GM21526 (cell line): ENCODE measurements around the gene ANXA8.
"Not testable (repeated sequence)": the region's sequence is repeated elsewhere in the genome, so short reads cannot be mapped to it uniquely, and the experiment has no call there.

Source experiments
- ATAC-seq: cut with Tn5 transposase; IDR thresholded peaks from one replicate; pipeline ENCODE4 v1.9.1; 2021; ENCODE audit warnings: moderate library complexity; ENCODE audit not compliant: unreplicated experiment, low FRiP score

Gene ANXA8, protein sequence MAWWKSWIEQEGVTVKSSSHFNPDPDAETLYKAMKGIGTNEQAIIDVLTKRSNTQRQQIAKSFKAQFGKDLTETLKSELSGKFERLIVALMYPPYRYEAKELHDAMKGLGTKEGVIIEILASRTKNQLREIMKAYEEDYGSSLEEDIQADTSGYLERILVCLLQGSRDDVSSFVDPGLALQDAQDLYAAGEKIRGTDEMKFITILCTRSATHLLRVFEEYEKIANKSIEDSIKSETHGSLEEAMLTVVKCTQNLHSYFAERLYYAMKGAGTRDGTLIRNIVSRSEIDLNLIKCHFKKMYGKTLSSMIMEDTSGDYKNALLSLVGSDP

DNA sequence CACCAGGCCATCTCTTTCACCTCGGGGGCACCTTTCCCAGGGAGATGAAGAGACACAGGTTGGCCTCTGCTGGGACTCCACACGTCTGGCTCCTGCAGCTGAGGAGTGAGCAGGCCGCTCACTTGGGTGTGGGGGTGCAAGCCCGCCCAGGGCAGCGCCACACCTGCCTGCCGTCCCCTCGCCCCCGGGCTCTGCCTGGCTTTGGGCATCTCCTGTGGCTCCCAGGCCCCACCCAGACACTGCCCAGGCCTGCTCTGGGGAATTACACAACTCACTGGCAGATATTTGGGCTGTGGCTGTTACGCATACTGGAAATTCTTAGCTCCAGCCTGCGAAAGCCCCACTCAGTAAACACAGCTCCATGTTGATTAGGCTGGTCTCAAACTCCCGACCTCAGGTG lies at the start of gene ANXA8:
Gene ANXA8, minus strand, starts transcription at position 193 of the 400 bp plus-strand sequence. Its CDS starts 182 bp downstream, at position 11.
- not testable (repeated sequence) for ATAC-seq

DNA sequence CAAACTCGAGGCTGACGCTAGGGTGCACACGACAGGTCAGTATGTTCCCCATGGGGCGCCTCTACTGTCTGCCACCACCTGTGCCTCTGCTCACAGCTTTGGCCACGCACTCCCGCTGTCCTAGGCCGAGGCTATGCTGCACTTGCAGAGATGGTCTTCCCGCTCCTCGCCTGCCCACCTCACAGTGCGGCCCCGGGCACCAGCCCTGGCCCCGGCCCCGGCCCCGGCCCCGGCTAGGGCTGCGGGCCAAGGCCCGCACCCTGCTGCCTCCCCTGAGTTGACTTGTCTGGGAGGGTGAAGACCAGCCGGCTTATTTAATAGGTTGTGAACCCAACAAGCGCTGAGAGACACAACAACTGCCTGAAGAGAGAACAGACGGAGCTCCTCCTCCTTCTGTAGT lies 39.6 kb upstream of the ANXA8 start, which contains the start of gene AGAP9:
Gene AGAP9, minus strand, starts transcription at position 164 of the 400 bp plus-strand sequence. Its CDS starts 112 bp downstream, at position 52.
- ATAC-seq = not testable (repeated sequence)

DNA sequence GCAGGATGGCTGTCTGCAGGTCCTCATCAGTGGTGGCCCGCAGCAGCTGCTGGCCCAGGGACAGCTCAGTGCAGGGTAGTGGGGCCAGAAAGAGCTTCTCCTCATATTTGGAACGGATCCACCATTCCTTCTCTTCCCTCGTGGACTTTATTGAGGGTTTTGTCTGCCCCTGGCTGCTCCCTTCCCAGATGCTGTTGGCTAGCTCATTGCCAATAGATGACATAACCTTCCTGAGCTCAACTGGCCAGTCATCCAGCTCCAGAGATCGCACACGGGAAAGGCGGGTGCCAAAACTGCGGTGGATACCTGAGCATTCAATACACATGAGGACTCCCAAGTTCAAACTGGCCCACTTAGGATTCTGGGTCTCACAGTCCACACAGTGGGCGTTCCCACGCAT lies 18.4 kb upstream of the ANXA8 start:
- ATAC-seq = not testable (repeated sequence)

DNA sequence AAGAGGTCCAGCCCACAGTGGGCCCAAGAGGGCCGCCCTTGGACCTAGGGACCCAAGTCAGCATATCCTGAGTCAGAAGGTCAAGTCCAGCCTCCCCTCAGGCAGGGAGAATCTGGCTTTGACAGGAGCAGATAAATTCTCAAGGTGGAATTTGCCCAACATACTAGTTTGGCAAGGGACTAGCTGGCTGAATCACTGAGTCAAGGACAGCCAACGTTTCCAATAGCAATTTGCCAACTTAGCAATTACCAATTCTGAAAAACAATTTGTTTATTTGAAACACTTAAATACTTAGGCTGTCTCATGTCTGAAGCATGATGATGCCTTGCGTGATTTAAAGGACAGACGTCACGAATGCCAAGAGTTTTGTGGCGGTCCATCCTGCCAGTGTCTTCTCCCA lies 10.3 kb upstream of the ANXA8 start:
- not testable (repeated sequence) for ATAC-seq

DNA sequence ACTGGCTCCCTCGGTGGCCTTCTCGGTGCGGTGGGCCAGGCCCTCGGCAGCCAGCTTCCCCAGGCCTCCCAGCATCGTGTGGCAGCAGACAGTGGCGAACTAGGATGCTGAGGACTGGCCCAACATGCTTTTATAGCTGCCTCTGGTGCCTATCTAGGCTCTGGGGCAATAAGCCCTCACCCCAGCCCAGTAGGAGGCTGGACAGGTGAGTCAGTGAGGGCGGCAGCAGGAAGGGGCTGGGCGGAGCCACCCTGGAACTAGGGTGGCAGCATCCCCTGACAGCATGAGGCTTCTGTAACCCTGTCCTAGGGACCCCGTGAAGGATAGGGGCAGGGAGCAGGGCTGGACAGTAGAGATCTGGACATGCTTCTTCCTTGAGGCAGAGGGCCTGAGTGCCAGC lies 7.7 kb upstream of the ANXA8 start, which contains the start of gene FAM25G:
Gene FAM25G, minus strand, starts transcription at position 101 of the 400 bp plus-strand sequence. Its CDS starts 26 bp downstream, at position 75.
- not testable (repeated sequence) for ATAC-seq

DNA sequence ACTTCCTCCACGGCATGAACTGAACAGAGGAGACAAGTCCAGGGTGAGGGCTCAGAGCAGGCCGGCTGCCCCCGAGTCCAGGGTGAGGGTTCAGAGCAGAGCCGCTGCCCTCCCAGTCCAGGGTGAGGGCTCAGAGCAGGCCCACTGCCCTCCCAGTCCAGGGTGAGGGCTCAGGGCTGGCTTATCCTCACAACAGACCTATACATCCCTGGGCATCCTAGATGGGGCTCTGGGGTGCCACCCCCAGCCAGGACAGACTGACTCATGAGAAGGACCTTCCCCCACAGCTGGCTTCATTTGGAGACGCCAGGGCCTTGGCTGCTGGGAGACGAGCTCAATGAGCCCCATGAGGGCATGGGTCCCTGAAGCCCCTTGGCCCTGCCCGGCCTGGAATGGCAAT lies 5.7 kb upstream of the ANXA8 start:
- ATAC-seq = not testable (repeated sequence)

DNA sequence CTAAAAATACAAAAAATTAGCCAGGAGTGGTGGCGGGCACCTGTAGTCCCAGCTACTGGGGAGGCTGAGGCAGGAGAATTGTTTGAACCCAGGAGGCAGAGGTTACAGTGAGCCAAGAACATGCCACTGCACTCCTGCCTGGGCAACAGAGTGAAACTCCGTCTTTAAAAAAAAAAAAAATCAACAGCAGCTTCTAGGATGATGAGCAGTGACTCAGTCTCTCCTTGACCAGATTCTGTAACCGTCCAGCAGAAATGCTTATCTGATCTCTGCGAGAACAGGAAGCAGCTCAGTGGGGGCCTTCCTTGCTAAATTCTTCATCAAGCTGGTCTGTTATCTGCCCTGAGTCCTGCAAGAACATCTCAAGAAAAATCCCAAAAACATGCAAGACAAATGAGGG lies 2.0 kb upstream of the ANXA8 start:
- not testable (repeated sequence) for ATAC-seq

DNA sequence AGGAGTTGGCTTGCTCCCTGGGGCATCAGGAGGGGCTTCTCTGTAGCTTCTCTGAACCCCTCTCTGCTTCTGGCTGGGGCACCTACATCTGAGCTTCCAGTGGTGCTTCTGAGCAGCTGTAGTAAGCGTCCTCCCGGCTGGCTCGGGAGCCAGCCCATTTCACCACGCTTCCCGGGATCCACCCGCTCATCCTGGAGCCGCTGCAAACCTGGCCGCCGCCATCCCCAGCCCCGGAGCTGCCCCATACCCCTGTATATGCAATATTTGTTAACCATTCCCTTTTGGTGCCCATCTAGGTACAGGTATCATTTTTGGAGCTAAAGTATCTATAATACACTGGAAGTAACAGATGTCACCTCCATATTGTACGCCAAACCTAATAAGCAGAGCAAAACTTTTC lies 871 bp upstream of the ANXA8 start:
- ATAC-seq = not testable (repeated sequence)

DNA sequence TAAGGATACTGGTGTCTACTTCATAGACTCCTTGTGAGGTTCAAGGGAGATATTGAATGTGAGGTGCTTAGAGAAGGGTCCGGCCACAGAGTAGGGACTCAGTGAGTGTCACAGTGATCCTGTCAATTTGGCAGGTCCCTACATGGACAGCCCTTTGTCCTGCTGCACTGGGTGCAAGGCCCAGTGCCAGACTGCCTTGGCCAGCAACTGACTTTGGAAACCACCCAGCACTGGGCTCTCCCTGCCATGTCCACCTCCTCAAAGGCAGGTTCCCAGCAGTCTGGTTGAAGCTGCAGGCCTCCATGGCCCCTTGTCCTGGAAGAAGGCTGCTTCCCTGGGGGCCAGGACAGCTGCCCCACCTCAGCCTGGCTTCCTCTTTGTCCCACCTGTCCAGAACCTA lies 1.5 kb downstream of the ANXA8 start:
- ATAC-seq = not testable (repeated sequence)

DNA sequence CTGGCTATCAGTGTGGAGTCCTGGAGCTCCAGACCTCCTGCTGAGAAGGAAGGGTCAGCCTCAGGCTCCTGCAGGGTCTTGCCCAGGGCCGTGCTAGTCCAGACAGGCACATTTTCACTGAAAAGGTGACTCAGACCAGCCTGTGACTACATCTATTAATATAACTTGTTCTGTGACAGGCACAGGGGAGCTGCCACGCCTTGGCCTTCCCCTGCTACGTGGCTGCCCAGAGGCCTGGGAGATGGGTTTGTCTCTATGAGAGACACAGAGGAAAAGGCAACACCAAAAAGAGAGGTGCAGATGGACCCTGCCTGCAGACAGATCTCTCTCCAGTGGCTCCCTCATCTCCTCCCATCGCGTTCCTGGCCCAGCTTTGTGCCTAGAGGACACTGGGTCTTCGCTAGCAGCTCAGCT lies 2.1 kb downstream of the ANXA8 start:
- not testable (repeated sequence) for ATAC-seq

DNA sequence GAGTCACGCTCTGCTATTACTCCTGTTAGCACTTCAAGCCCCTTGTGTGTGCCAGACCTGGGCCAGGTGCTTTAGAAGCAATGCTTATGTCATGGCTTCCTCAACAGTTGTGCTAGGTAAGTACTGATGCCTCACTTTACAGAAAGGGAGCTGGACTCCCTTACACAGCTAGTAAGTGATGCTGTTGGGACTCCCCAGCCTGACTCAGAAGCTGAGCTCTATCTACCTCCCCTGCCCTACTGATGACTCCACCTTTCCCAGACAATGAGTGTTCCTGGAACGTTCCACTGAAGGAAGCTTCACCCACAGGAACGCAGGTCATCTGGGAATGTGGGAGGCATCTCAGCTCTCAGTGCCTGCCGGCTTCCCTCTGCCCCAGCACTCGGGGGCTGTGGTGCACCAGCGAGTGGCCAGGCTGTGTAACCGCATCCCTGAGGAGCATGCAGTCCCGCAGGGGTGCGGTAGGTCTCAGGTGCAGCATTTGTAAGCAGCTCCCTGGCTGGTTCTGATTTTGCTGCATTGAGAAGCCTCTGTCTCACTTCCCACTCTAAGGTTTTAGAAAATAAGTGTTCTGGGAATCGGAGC lies 2.6 kb downstream of the ANXA8 start:
- ATAC-seq = not testable (repeated sequence)

DNA sequence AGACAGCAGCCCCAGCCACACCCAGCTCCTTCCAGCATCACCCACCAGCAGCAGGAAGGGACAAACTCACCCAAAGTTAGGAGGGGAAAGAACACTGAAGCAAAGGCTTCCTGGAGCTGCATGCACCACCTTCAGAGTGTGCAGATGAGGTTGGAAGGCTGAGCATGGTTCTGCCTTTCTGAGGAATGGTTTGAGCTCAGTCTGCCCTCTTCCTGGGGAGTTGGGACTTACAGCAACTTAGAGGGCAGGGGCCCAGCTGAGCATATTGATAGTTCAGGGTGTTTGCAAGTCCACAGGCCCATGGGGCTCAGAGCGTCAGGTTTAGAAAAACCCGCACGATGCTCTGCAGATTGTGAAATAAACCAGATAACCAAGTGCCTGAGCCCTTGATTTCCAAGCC lies 3.8 kb downstream of the ANXA8 start:
- not testable (repeated sequence) for ATAC-seq

DNA sequence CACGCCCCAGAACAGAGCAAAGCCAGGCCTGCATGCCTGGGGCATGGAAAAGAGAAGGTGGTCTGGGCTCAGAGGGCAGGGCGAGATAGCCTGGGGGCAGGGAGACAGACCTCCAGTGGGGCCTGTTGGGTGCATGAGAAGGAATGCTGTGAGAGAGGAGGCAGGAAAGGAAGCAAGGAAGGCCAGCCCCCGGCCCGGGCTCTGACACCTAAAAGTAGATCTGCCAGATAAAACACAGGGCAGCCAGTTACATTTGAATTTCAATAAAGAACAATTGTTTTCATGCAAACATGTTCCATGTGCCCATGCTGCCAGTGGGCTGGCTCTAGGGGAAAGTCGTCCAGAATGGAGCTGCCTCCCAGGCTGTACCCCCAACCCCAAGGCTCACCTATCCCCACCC lies 5.8 kb downstream of the ANXA8 start:
- not testable (repeated sequence) for ATAC-seq

DNA sequence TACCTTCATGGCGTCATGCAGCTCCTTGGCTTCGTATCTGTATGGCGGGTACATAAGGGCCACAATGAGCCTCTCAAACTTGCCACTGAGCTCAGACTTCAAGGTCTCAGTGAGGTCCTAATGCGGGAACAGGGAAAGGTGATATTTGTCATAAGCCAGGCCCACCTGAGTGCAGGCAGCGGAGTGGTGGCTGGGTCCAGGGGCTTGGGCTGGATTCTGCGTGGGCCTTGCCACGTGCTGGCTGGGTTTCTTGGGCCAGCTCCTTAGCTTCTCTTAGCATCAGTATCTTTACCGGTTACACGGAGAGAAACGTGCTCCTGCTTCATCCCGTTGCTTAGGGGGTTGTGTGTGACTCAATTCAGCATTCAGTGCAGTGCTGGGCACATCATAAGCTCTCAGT lies 6.8 kb downstream of the ANXA8 start:
- not testable (repeated sequence) for ATAC-seq

DNA sequence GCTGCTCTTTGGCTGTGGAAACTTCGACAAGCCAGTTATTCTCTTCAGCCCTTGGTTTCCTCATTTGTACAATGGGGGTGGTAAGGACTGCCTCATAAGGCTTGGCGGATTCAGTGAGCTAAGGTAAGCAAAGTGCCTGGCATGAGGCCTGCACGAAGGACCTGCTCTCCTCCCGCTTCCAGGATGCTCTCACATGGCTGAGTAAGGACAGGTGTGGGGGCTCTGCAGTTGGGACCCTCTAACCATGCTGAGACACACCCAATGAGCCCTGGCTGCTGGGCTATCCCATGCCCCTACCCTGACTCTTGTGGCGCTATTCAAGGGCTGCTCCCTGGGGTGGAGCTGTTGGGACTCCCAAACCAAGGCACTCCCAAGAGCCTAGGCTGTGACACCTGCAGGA lies 8.8 kb downstream of the ANXA8 start:
- ATAC-seq = not testable (repeated sequence)

DNA sequence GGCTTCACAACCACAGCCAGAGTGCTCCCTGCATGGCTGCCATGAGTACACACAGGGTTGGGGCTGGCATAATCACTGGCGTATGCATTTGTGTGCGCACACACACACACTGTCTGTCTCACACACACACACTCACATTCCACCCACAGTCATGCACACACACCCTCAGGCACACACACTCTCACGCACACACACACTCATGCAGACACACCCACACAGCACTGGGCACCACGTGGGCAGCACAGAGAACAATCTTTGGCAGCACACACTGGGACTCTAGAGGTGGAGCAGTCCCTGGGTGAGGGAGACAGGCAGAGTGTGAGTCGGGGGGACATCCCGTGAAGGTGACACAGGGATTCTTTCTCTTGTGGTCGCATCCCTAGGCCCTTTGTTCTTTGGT lies 10.4 kb downstream of the ANXA8 start:
- not testable (repeated sequence) for ATAC-seq

DNA sequence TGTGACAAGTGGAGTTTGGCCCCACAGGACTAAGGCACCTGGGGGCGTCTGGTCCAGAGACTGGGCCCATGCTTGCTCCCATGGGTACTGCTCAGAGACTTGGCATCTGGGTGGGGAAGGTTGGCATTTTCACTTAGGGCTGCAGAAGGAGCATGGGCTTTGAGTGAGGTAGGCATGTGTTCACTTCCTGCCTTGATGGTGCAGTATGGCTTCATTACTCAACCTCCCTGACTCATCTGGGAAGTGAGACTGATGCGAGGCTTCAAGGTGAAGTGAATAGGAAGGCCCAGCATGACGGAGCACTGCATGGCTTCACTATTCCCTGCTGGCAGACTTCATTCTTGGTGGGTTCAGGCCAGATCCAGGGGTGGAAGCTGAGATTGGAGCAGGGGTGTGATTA lies 11.3 kb downstream of the ANXA8 start:
- ATAC-seq = peak; percentile 46

DNA sequence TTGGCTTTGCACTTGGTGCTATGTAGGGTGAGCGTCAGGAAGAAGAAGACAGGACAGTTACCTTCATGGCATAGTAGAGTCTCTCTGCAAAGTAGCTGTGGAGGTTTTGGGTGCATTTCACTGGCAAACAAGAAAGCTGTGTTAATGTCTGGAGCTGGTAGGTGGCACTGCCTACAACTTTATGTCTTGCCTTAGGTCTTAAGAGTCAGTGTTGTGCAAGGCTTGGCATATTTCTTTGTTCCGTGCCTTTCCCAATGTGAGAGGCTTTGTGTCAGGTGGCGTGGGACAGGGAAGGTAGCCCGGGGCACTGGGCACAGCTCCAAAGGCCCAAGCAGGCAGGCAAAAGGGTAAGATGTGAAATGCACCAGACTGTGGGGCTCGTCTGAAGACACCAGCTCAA lies 11.8 kb downstream of the ANXA8 start:
- ATAC-seq = not testable (repeated sequence)

DNA sequence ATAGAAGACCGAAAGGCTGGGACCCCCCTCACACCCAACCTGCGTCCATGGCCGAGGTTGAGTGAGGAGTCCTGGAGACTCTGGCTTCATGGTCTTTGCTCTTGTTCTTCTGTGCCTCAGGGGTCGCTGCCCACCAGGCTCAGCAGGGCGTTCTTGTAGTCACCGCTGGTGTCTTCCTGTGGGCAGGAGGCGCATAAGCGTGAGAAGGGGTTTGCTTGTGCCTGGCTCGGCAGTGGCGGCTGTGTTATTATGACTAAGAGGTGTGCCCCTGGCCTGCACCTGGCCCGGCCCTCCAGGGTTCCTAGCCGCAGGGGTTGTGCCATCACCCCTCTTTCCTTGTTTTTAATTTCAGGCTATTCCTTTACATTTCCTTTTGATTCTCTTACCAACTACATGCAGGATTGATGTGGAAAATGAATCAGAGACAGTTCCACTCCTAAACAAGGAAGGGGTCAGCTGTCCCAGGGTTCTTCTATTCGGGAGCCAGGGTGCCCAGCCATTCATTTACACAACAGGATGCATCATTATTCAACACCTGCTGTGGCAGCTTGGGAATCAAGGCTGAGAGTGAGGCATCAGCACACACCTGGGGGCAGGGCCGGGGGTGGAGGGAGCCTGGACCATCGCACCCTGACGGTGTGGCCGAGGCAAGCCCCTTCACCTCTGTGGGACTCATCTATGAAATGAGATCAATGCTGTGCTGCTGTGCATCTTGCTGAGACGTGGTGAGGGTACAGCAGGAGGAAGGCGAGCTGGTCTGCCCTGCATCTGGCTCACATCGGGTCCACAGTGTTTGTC lies 15.0 kb downstream of the ANXA8 start:
- ATAC-seq = not testable (repeated sequence)

DNA sequence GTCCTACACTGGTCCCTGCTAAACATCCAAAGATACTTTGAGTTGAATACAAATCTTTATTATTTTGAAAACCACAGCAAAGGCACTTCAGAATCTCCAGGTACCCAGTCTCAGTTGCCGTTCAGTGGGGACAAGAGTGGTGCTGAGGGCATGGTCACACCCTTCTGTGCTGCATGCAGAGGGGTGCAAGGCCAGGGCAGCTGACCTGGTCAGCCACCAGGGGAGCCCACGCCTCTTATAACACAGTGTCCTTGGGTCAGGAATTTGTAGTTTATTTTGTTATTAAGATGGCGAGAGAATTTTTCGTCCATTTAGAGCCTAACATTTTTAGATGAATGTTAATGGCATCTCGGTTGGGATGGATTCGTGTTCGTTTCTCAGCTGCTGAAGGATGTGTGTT lies 16.0 kb downstream of the ANXA8 start:
- ATAC-seq = not testable (repeated sequence)

DNA sequence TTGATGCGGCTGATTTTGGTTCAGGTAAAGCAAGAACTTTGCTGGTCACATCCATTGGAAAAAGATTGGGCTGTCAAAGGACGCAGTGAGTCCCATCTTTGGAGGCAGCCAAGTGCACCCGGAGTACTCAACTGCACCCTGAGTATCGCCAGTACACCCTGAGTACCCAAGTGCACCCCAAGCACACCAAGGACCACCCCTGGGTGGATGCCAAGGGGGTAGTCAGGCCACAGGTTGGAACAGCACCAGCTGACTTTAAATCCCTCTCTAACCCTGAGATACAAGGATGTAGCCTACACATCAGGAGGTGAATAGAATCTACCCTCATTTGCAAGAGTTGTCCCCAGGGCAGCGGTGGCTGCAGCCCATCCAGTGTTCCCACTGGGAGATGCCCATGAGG lies 16.5 kb downstream of the ANXA8 start:
- ATAC-seq = not testable (repeated sequence)
